Thoracic aorta (tissue), 2 donors: ENCODE measurements around the gene DDIT3. TPM values are rescaled to one million over a fixed set of nuclear protein-coding genes. Genes with fewer than 3 reads are reported as not detected.
A peak's percentile ranks its signal among the peaks of the same experiment; 100 is the strongest.

Experiments used
- ATAC-seq: fragments of 150-250 bp; one replicate; pipeline ENCODE4 v1.8.0; 2017; ENCODE audit warnings: low read depth; ENCODE audit not compliant: insufficient number of reproducible peaks, low FRiP score
- DNase-seq: peaks from one replicate; pipeline ENCODE4 v3.0.0-alpha.2; 2020; ENCODE audit warnings: low spot score
- H3K27ac ChIP-seq, 2 donors: fragments of 200-600 bp; sonication (generic); 1 replicate in 1 of 2; 2 replicates in 1 of 2; pipeline ENCODE4 v1.5.1; 2016; ENCODE audit warnings: mild to moderate bottlenecking in 2 of 2, moderate library complexity in 2 of 2
- H3K27me3 ChIP-seq: fragments of 200-600 bp; sonication (generic); replicated peaks from 2 replicates; pipeline ENCODE4 v1.6.0; 2016; ENCODE audit warnings: mild to moderate bottlenecking; ENCODE audit not compliant: insufficient read depth
- H3K36me3 ChIP-seq: fragments of 200-600 bp; sonication (generic); one replicate; pipeline ENCODE4 v1.5.1; 2016
- H3K4me1 ChIP-seq, 2 donors: fragments of 200-600 bp; sonication (generic); 1 replicate in 1 of 2; 2 replicates in 1 of 2; pipeline versions ENCODE4 v1.5.1 to v1.6.0; 2016; ENCODE audit warnings: low read depth in 2 of 2, mild to moderate bottlenecking in 1 of 2; ENCODE audit not compliant: control insufficient read depth in 1 of 2
- H3K4me3 ChIP-seq: fragments of 200-600 bp; sonication (generic); 2 replicates; pipeline ENCODE4 v1.5.1; 2016; ENCODE audit warnings: mild to moderate bottlenecking
- H3K9me3 ChIP-seq: fragments of 200-600 bp; sonication (generic); 2 replicates; pipeline ENCODE4 v1.5.1; 2016
- CTCF ChIP-seq: fragments of 200-600 bp; sonication (generic); IDR thresholded peaks from one replicate; pipeline ENCODE4 v1.5.1; 2019; ENCODE audit warnings: antibody characterized with exemption
- total RNA-seq, 2 donors: library from RNA; depleted of rRNA; stranded (reverse); fragments of >200 nt; gene quantifications; one replicate each; pipeline versions ENCODE4 v1.1.0 to v1.2.3, GENCODE V29; 2016

Gene DDIT3
- total RNA-seq, 2 donors from 2014 or later = 35.5 to 39.6 TPM

DNA sequence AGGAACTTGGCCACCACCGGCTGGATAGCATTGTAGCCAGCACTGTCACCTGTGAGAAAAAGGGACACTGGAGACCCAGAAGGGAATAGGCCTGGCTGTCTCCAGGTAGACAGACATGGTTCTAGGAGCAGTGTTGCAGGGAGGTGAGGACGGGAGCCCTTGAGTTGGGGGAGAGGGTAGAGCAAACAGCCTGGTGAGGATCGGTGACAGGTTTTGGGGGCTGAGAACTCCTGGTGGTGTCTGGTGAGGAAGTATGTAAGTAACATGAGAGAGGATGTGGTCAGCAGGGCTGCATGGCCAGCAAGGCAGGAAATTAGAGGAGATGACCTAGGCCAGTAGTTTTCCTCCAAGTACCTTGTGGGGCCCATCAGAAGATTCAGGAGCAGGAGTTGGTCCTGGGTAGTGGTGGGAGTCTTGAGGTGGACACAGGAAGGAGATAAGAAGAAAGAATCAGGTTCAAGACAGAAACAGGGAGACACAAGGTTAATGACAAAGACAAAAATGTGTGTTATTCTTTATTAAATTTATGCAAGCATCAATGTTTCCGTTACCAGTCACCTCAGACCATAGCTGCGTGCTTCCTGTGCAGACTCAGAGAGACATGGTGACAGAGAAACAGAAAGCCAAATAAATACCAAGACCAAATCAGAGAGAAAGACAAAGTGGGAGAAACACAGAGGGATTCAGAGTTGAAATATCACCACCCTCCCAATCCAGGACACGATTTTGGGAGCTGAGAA, 40.8 kb downstream of the DDIT3 start, which contains the start of gene ARHGAP9:
Gene ARHGAP9, minus strand, starts transcription at position 491 of the 740 bp plus-strand sequence. Its CDS starts 460 bp downstream, at position 31.
- no peak within 1 kb of the TSS for H3K4me3 ChIP-seq
- peak within 1 kb of the TSS; percentile 17 to 34 for H3K27ac ChIP-seq
- peaks cover 15 to 17% of the 10 kb centered on the region in 2 donors for H3K4me1 ChIP-seq
- H3K27me3 ChIP-seq = no peaks in the 10 kb centered on the region
- H3K36me3 ChIP-seq = no peaks in the 10 kb centered on the region
- no peak for TF ChIP-seq CTCF
- DNase-seq (no peak), ATAC-seq (no peak)
- no peaks in the 10 kb centered on the region for H3K9me3 ChIP-seq

DNA sequence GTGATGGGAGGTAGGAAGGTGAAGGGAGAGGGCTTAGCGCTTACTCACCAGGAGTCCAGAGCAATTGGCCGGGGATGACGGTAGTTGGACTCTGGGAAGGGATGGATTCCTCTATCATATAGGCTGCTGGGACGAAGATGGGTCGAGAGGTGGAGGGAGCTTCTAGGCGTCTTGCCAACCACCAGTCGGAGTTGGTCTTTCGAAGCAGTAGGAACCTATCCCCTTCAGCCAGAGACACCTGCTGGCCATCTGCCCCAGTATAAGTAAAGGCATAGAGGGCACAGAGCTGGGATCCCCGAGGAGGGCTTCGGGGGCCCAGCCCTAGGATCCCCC, 41.3 kb downstream of the DDIT3 start:
- Histone ChIP-seq H3K27me3 (no peaks in the 10 kb centered on the region), H3K9me3 (no peaks in the 10 kb centered on the region), H3K27ac (peak overlapping the region in 1 of 2 donors; percentile 34), H3K4me1 (peaks cover 15 to 17% of the 10 kb centered on the region in 2 donors), H3K36me3 (no peaks in the 10 kb centered on the region), H3K4me3 (no peak overlapping the region)
- DNase-seq (no peak), ATAC-seq (no peak)
- no peak for TF ChIP-seq CTCF

DNA sequence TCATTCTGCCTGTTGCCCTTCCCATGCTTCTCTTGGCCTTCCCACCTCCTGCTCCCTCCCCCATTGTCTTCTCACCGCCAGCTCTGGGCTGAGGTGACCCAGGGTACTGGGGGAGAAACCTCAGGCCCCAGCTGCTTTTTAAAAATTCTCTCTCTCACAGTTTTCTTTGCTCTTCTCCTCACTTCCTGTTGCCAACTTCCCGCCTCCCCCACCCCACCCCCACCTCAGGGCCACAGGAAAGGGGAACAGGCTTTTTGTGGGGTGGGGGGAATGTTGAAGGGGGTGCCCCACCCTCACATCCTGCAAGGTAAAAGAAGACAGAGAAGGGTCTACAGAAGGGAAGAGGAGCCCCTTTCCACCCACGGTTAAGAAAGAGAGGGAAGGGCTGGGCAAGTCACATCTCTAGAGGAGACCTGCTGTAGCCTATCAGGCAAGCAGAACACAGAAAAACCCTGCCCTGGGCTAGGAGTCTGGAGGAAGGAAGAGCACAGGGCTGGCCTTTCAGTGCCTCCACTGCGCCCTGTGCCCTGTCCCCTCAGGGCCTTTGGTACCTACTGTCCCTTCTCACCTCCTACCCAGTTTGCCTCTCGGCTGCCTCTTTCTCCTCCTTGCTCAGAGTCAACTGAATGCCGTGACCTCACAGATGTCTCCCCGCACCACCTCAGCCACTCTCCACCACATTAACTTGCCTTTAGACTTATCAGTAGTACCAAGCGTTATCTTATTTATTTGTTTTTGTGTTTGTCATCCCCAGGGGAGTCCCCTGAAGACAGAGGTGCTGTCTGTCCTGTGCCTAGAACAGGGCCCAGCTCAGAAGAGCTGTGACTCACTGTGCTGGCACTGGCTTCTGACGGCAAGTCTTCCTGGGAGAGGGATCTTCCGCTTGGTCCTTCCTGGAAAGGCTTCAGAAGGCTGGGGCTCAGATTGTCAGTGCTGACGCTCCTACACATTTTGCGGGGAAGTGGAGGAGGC, 42.3 kb downstream of the DDIT3 start:
- TF ChIP-seq CTCF = no peak
- ATAC-seq (no peak), DNase-seq (no peak)
- H3K27ac ChIP-seq = peak overlapping the region; percentile 17 to 34
- H3K36me3 ChIP-seq = no peaks in the 10 kb centered on the region
- peak overlapping the region; percentile 72 for H3K4me3 ChIP-seq
- H3K27me3 ChIP-seq = no peaks in the 10 kb centered on the region
- no peaks in the 10 kb centered on the region for H3K9me3 ChIP-seq
- peaks cover 15 to 17% of the 10 kb centered on the region in 2 donors for H3K4me1 ChIP-seq

DNA sequence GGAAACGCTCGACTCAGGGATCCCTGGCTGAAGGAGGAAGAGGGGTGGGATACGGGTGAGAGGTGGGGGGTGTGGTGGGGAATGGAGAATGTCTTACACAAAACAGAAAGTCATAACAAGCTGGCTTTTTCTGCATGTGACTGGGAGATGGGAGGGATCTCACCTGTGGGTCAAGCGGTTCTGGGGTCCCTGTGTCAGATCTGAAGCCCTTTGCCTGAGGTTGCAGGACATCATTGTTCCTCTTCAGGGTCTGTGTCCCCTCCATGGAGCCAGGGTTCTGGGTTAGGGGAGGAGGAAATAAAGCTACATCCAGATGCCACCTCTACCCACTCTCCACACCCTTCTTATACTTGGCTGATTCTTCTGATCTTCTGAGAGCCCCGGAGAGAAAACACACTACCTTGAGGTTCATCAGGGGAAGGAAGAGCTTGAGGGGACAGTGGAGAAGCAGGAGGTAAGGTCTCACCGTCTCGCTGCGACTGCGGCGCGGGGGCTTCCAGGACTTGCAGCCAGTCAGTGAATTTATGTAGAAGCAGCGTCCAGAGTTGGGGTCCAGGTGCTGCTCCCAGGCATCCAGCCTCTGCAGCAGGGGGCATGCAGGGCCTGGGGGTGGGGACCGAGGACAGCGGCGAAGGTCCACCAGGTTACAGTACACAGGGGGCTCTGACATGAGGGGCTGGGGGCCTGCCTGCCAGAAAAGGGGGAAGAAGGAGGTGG, 43.2 kb downstream of the DDIT3 start:
- no peak overlapping the region for H3K27ac ChIP-seq
- no peaks in the 10 kb centered on the region for H3K36me3 ChIP-seq
- no peaks in the 10 kb centered on the region for H3K27me3 ChIP-seq
- peak overlapping the region; percentile 72 for H3K4me3 ChIP-seq
- no peak for DNase-seq
- no peak for TF ChIP-seq CTCF
- H3K9me3 ChIP-seq = no peaks in the 10 kb centered on the region
- no peak for ATAC-seq
- H3K4me1 ChIP-seq = peaks cover 15 to 17% of the 10 kb centered on the region in 2 donors
